GM06990 (cell line): ENCODE measurements around the gene ANKRD63.

ENCODE experiments used
- DNase-seq: peaks from one replicate; pipeline ENCODE4 v3.0.0-alpha.2; 2011; ENCODE audit not compliant: insufficient read length; ENCODE audit errors: extremely low read depth
- H3K27me3 ChIP-seq: replicated peaks from 2 replicates; pipeline ENCODE4 v1.6.0; 2011; ENCODE audit warnings: low read length; ENCODE audit not compliant: control insufficient read depth, insufficient read depth
- H3K36me3 ChIP-seq: 2 replicates; pipeline ENCODE4 v1.5.1; 2011; ENCODE audit warnings: low read length; ENCODE audit not compliant: control insufficient read depth, insufficient read depth
- H3K4me3 ChIP-seq: replicated peaks from 2 replicates; pipeline ENCODE4 v1.5.1; 2011; ENCODE audit warnings: low read depth, mild to moderate bottlenecking, control low read depth, low read length
- CTCF ChIP-seq: IDR thresholded peaks from 2 replicates; pipeline ENCODE4 v1.5.1; 2011; ENCODE audit warnings: low read length, control low read depth, mild to moderate bottlenecking, inconsistent platforms; ENCODE audit not compliant: insufficient read depth, poor library complexity, severe bottlenecking

ANKRD63 gene

GRCh38 chr15:40302288-40302886 is 19.5 kb upstream of the ANKRD63 start:
- TF ChIP-seq CTCF, result no peak
- Histone ChIP-seq H3K36me3 (no peaks in the 10 kb centered on the region; the same call in none of the 2 replicates), H3K27me3 (no peaks in the 10 kb centered on the region), H3K4me3 (no peak overlapping the region)
- DNase-seq, result no peak

- Histone ChIP-seq H3K27me3 (no peaks in the 10 kb centered on the region), H3K4me3 (no peak overlapping the region), H3K36me3 (no peaks in the 10 kb centered on the region; the same call in none of the 2 replicates)
- no peak for TF ChIP-seq CTCF
- no peak for DNase-seq
Measured at GRCh38 chr15:40301467-40302179, 18.8 kb upstream of the ANKRD63 start.

- H3K27me3 ChIP-seq, result no peaks in the 10 kb centered on the region
- no peak for TF ChIP-seq CTCF
- DNase-seq, result no peak
- H3K4me3 ChIP-seq, result no peak overlapping the region
- no peaks in the 10 kb centered on the region; the same call in none of the 2 replicates for H3K36me3 ChIP-seq
Measured at GRCh38 chr15:40300771-40301170, 17.9 kb upstream of the ANKRD63 start.

- no peaks in the 10 kb centered on the region for H3K27me3 ChIP-seq
- no peak overlapping the region for H3K4me3 ChIP-seq
- no peaks in the 10 kb centered on the region; the same call in none of the 2 replicates for H3K36me3 ChIP-seq
- DNase-seq, result no peak
- TF ChIP-seq CTCF, result no peak
Measured at GRCh38 chr15:40300367-40300766, 17.5 kb upstream of the ANKRD63 start.

- H3K36me3 ChIP-seq, result no peaks in the 10 kb centered on the region; the same call in none of the 2 replicates
- H3K27me3 ChIP-seq, result no peaks in the 10 kb centered on the region
Measured at GRCh38 chr15:40298216-40298935, 15.5 kb upstream of the ANKRD63 start.

More at GRCh38 chr15:40298216-40298935, 15.5 kb upstream of the ANKRD63 start:
- no peak for TF ChIP-seq CTCF
- DNase-seq, result no peak
- no peak overlapping the region for H3K4me3 ChIP-seq
